ENCODE data around the gene SNCB. TPM values are rescaled to one million over a fixed set of nuclear protein-coding genes. Genes with fewer than 3 reads are reported as not detected.

Gene SNCB
- polyA plus RNA-seq, 1 of the 3 experiments (the other 2 are of a cell fraction) = 0.33 TPM

- H3F3A ChIP-seq (replicated peaks; ENCODE audit: insufficient read depth) = no peaks in the 10 kb centered on the region
- DNase-seq = no peak
- WGBS (ENCODE audit: low lambda C conversion rate) = 73% methylated on average over 5 of the region's 5 CpGs
- ChIA-PET CTCF (interaction anchor here (0.6 kb wide), 1 partner anchor 31 kb away, joined by 3 read pairs; no protein-coding TSS in a partner anchor), POLR2A (no interaction called here)
- no peaks in the 10 kb centered on the region for H3K9me3 ChIP-seq
- no peak overlapping the region for H2AFZ ChIP-seq (ENCODE audit: low read depth)
- no peak for TF ChIP-seq NRF1 (IDR thresholded peaks at IDR 0.05; ENCODE audit: low read depth, low read length)
- no peak for TF ChIP-seq POLR2AphosphoS5 (IDR thresholded peaks at IDR 0.05; ENCODE audit: low read depth, low read length)
- no peak for TF ChIP-seq ELF1 (IDR thresholded peaks at IDR 0.05)
- TF ChIP-seq TAF1 (IDR thresholded peaks at IDR 0.05; ENCODE audit: borderline replicate concordance, low read depth, low read length) = no peak
- TF ChIP-seq REST (IDR thresholded peaks at IDR 0.05; ENCODE audit: low read depth, low read length) = no peak
- TF ChIP-seq USF1 (IDR thresholded peaks at IDR 0.05; ENCODE audit: borderline replicate concordance, low read depth) = no peak
- TF ChIP-seq CHD2 (IDR thresholded peaks at IDR 0.05; ENCODE audit: low read length, partially characterized antibody) = no peak
- no peak for TF ChIP-seq RFX5 (IDR thresholded peaks at IDR 0.05; ENCODE audit: low read length)
- H3K4me3 ChIP-seq (ENCODE audit: low read depth in 2 of 2, low read length in 1 of 2) = no peak overlapping the region
- H3K27me3 ChIP-seq (ENCODE audit: insufficient read depth) = peaks cover 28% of the 10 kb centered on the region; the same call in 1 of the 2 replicates
- no peak overlapping the region for H3K4me2 ChIP-seq
- H4K20me1 ChIP-seq (ENCODE audit: insufficient read depth) = no peaks in the 10 kb centered on the region
- H3K4me1 ChIP-seq (ENCODE audit: control insufficient read depth in 1 of 2, insufficient read depth in 2 of 2, low read depth in 1 of 2, low read length in 1 of 2) = peaks cover 0 to 9% of the 10 kb centered on the region in 2 experiments; a peak in 1 of 4 replicates
- H3K27ac ChIP-seq (ENCODE audit: low read depth in 2 of 2, low read length in 1 of 2) = no peak overlapping the region
- no peaks in the 10 kb centered on the region for H3K79me2 ChIP-seq (ENCODE audit: insufficient read depth)
- no peak overlapping the region for H3K9ac ChIP-seq
- no peaks in the 10 kb centered on the region for H3K36me3 ChIP-seq (replicated peaks in 1 of 2; ENCODE audit: control insufficient read depth in 1 of 2, insufficient read depth in 2 of 2, low read length in 1 of 2)
- no peaks in the 10 kb centered on the region for H3K9me2 ChIP-seq
These were observed 2.8 kb downstream of the SNCB start for GRCh38 chr5:176627582-176627981.

- Histone ChIP-seq H3K9me2 (no peaks in the 10 kb centered on the region), H3K4me1 (ENCODE audit: control insufficient read depth in 1 of 2, insufficient read depth in 2 of 2, low read depth in 1 of 2, low read length in 1 of 2) (peaks cover 0 to 10% of the 10 kb centered on the region in 2 experiments; a peak in 1 of 4 replicates), H3K79me2 (ENCODE audit: insufficient read depth) (no peaks in the 10 kb centered on the region), H3K9ac (no peak overlapping the region), H3K27ac (ENCODE audit: low read depth in 2 of 2, low read length in 1 of 2) (no peak overlapping the region), H2AFZ (ENCODE audit: low read depth) (no peak overlapping the region), H3K4me2 (no peak overlapping the region), H4K20me1 (ENCODE audit: insufficient read depth) (no peaks in the 10 kb centered on the region), H3F3A (replicated peaks; ENCODE audit: insufficient read depth) (no peaks in the 10 kb centered on the region), H3K9me3 (no peaks in the 10 kb centered on the region), H3K36me3 (replicated peaks in 1 of 2; ENCODE audit: control insufficient read depth in 1 of 2, insufficient read depth in 2 of 2, low read length in 1 of 2) (no peaks in the 10 kb centered on the region), H3K27me3 (ENCODE audit: insufficient read depth) (peaks cover 22% of the 10 kb centered on the region; the same call in 1 of the 2 replicates), H3K4me3 (ENCODE audit: low read depth in 2 of 2, low read length in 1 of 2) (no peak overlapping the region)
- 83% methylated on average over 7 of the region's 7 CpGs for WGBS (ENCODE audit: low lambda C conversion rate)
- no peak for TF ChIP-seq CHD2 (IDR thresholded peaks at IDR 0.05; ENCODE audit: low read length, partially characterized antibody)
- no peak for TF ChIP-seq NRF1 (IDR thresholded peaks at IDR 0.05; ENCODE audit: low read depth, low read length)
- no peak for TF ChIP-seq NFIC (IDR thresholded peaks at IDR 0.05; ENCODE audit: borderline replicate concordance)
- no peak for TF ChIP-seq FOSL2 (IDR thresholded peaks at IDR 0.05; ENCODE audit: borderline replicate concordance, low read depth)
- no peak for TF ChIP-seq PBX3 (IDR thresholded peaks at IDR 0.05)
- TF ChIP-seq SMC3 (IDR thresholded peaks at IDR 0.05; ENCODE audit: low read depth, low read length) = no peak
- no peak for TF ChIP-seq IRF3 (IDR thresholded peaks at IDR 0.05; ENCODE audit: low read depth, low read length)
- ChIA-PET CTCF (interaction anchor here (0.6 kb wide), 1 partner anchor 32 kb away, joined by 3 read pairs; no protein-coding TSS in a partner anchor), POLR2A (no interaction called here)
- DNase-seq = no peak
These were observed 3.5 kb downstream of the SNCB start for GRCh38 chr5:176626876-176627236.
